Activated T-helper 2 cell treated with anti-CD3 and anti-CD28 coated beads, Interferon-gamma antibody, Interleukin-2, Interleukin-4, amounts not matched to agents 10 μg/mL and 5 μg/mL and 100 μg/mL, durations not matched to agents 14 hours and 24 hours and 36 hours (primary cell): ENCODE measurements around the gene RIOK1. TPM values are rescaled to one million over a fixed set of nuclear protein-coding genes. Genes with fewer than 3 reads are reported as not detected.
"Not testable (repeated sequence)": the region's sequence is repeated elsewhere in the genome, so short reads cannot be mapped to it uniquely, and the experiment has no call there.

Experiments
- DNase-seq: peaks from one replicate; pipeline ENCODE4 v3.0.0; 2021; ENCODE audit warnings: low spot score
- H3K27ac Mint-ChIP-seq: one replicate; pipeline ENCODE4 v1.8.0; 2021; ENCODE audit warnings: mixed read lengths
- H3K27me3 Mint-ChIP-seq: one replicate; pipeline ENCODE4 v1.8.0; 2021; ENCODE audit warnings: low read depth, mixed read lengths
- H3K36me3 Mint-ChIP-seq: one replicate; pipeline ENCODE4 v1.8.0; 2021; ENCODE audit warnings: low read depth, mixed read lengths
- H3K4me1 Mint-ChIP-seq: one replicate; pipeline ENCODE4 v1.8.0; 2021; ENCODE audit warnings: low read depth, mixed read lengths
- H3K4me3 Mint-ChIP-seq: one replicate; pipeline ENCODE4 v1.8.0; 2021; ENCODE audit warnings: low read depth, mild to moderate bottlenecking, moderate library complexity, mixed read lengths
- H3K9me3 Mint-ChIP-seq: one replicate; pipeline ENCODE4 v1.8.0; 2021; ENCODE audit warnings: mixed read lengths
- intact Hi-C: fragments of 100-400 bp; cut with micrococcal nuclease; formaldehyde crosslinking; loops from one replicate; pipeline ENCODE4 v1.15.1; 2023
- total RNA-seq: library from RNA; stranded (reverse); gene quantifications from 2 replicates; pipeline ENCODE4 v1.2.3, GENCODE V29; 2022

RIOK1 gene
- total RNA-seq, 1 donor from 2014 or later = 44.4 TPM

DNA sequence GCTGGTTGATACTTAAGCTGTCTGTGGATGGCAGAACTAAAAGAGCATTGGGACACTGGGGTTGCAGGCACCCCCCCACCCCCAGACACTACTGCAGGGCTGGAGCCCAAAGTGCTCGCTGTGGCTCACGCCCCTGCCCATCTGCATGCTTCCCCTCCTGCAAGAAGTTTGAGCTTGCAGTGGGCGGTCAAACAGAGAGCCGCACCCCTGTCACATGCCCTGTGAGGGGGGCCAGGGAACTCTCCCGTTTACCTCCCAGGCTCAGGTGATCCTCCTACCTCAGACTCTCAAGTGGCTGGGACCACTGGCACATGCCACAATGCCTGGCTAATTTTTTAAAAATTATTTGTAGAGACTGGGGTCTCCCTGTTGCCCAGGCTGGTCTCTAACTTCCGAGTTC lies 63.3 kb downstream of the RIOK1 start:
- Mint-ChIP-seq H3K4me3 (no peak overlapping the region), H3K9me3 (no peaks in the 10 kb centered on the region), H3K27ac (no peak overlapping the region), H3K36me3 (no peaks in the 10 kb centered on the region), H3K4me1 (no peaks in the 10 kb centered on the region), H3K27me3 (peaks cover 2% of the 10 kb centered on the region)
- DNase-seq = no peak
- intact Hi-C loops = no loop called here

DNA sequence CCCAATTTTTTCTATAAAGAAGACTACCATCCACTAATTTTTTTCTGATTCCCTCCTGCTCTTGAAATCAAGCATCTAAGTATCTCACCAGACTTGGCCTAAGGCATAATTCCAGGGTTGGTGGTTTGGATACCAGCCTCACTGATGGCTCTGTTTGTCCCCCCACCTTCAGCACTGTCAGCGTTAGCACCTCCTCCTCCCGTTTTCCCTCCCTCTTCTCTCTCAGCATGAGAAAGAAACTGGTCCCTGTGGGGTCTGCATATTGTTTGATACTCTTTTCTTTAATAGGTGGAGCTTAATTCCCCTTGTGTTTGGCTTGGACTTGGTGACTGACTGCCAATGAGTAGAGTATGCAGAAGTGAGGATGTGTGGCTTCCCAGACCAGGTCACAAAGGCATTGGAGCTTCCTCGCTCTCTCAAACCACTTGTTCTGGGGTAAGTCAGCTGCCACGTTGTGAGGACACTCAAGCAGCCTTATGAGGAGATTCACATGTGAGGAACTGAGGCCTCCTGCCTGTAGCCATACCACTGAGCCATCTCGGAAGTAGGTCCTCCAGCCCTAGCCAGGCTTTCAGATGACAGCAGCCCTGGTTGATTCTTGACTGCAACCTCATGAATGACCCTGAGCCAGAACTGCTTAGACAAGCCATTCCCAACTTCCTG lies 65.2 kb downstream of the RIOK1 start:
- Mint-ChIP-seq H3K27me3 (peaks cover 2% of the 10 kb centered on the region), H3K4me3 (no peak overlapping the region), H3K9me3 (no peaks in the 10 kb centered on the region), H3K36me3 (no peaks in the 10 kb centered on the region), H3K4me1 (no peaks in the 10 kb centered on the region), H3K27ac (no peak overlapping the region)
- intact Hi-C loops = no loop called here
- DNase-seq = no peak

- intact Hi-C loops, H3K4me3 Mint-ChIP-seq, H3K4me1 Mint-ChIP-seq, H3K27ac Mint-ChIP-seq, DNase-seq, H3K36me3 Mint-ChIP-seq, H3K27me3 Mint-ChIP-seq, H3K9me3 Mint-ChIP-seq: not testable (repeated sequence)
Measured at GRCh38 chr6:7456302-7456701, 66.7 kb downstream of the RIOK1 start.

- H3K9me3 Mint-ChIP-seq = no peaks in the 10 kb centered on the region
- no peak for DNase-seq
- peaks cover 3% of the 10 kb centered on the region for H3K27me3 Mint-ChIP-seq
- no peaks in the 10 kb centered on the region for H3K36me3 Mint-ChIP-seq
- intact Hi-C loops = no loop called here
- no peak overlapping the region for H3K4me3 Mint-ChIP-seq
- no peaks in the 10 kb centered on the region for H3K4me1 Mint-ChIP-seq
- H3K27ac Mint-ChIP-seq = no peak overlapping the region
Measured at GRCh38 chr6:7461416-7461815, 71.8 kb downstream of the RIOK1 start.

- H3K27me3 Mint-ChIP-seq = peaks cover 5% of the 10 kb centered on the region
- no peaks in the 10 kb centered on the region for H3K4me1 Mint-ChIP-seq
- DNase-seq = no peak
- no peak overlapping the region for H3K4me3 Mint-ChIP-seq
- no peaks in the 10 kb centered on the region for H3K9me3 Mint-ChIP-seq
- intact Hi-C loops = no loop called here
- no peak overlapping the region for H3K27ac Mint-ChIP-seq
- H3K36me3 Mint-ChIP-seq = no peaks in the 10 kb centered on the region
Measured at GRCh38 chr6:7463785-7464184, 74.2 kb downstream of the RIOK1 start.

DNA sequence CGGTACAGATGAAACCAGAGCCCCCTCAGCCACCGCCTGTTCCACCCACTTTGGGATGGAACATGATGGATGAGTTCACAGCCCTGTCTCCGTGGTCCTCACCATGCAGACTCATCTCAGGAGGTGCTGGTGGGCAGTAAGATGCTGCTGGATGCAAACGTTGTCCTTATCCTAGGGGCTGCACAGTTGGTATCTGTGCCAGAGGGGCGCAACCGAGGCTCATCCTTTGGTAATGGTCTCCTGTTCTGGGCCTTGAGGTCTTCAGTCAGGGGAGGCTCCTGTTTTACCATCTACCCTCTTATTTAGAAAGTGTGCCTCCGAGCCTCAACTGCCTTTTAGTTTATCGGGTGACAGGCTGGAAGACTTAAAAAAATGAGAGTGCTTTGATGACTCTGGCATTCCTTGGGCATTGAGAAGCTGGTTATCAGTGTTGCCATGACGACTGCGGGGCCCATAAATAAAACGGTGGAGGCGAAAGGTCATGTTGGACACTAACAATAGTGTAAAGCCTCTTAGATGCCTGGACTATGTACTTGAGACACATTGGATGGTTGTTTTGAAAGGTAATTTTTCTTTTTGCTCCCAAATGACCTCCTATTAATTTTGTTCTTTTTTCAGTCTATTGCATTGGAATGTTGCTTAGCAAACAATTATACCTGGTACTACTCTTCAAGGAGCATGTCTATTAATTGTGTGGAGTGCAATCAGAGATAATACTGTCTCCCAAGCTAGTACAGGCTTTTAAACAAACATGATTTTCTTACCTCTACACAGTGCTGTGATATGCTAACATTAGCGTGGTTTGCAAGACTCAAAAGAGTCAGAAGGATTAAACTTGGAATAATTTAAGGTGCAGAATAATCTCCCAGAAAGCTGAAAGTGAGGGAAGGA lies 77.6 kb downstream of the RIOK1 start:
- Mint-ChIP-seq H3K27ac (no peak overlapping the region), H3K36me3 (no peaks in the 10 kb centered on the region), H3K27me3 (peaks cover 5% of the 10 kb centered on the region), H3K4me1 (peaks cover 2% of the 10 kb centered on the region), H3K4me3 (no peak overlapping the region), H3K9me3 (no peaks in the 10 kb centered on the region)
- intact Hi-C loops = no loop called here
- DNase-seq = no peak

Other genes with a start within 250 kb of the RIOK1 start
- gene SSR1, start 76.6 kb upstream of the RIOK1 start, total RNA-seq = 196 and 203 TPM in 2 replicates
- gene CAGE1, start 66 bp upstream of the RIOK1 start, total RNA-seq = 0.16 TPM in 2 replicates
- 0.02 TPM in 2 replicates for gene DSP, start 151.9 kb downstream of the RIOK1 start, total RNA-seq
- 16.8 and 17.7 TPM in 2 replicates for gene SNRNP48, start 200.4 kb downstream of the RIOK1 start, total RNA-seq